Right atrium auricular region (tissue), 2 donors: ENCODE measurements around the gene ST6GAL2. TPM values are rescaled to one million over a fixed set of nuclear protein-coding genes. Genes with fewer than 3 reads are reported as not detected.

Source experiments
- DNase-seq: peaks from one replicate; pipeline ENCODE4 v3.0.0-alpha.2; 2019; ENCODE audit warnings: low spot score
- H3K27ac ChIP-seq, 2 donors: fragments of 200-600 bp; sonication (generic); 1 replicate in 1 of 2; 2 replicates in 1 of 2; pipeline ENCODE4 v1.5.1; 2016 to 2019
- H3K27me3 ChIP-seq, 2 donors: fragments of 200-600 bp; sonication (generic); one replicate each; pipeline versions ENCODE4 v1.5.1 to v1.6.0; 2017 to 2019
- H3K36me3 ChIP-seq: fragments of 200-600 bp; sonication (generic); one replicate; pipeline ENCODE4 v1.5.1; 2016
- H3K4me1 ChIP-seq, 2 donors: fragments of 200-600 bp; sonication (generic); one replicate each; pipeline versions ENCODE4 v1.5.1 to v1.6.0; 2017 to 2019
- H3K4me3 ChIP-seq, 2 donors: fragments of 200-600 bp; sonication (generic); 1 replicate in 1 of 2; 2 replicates in 1 of 2; pipeline ENCODE4 v1.5.1; 2017 to 2019; ENCODE audit warnings: mild to moderate bottlenecking in 1 of 2, moderate library complexity in 1 of 2
- H3K9me3 ChIP-seq, 2 donors: fragments of 200-600 bp; sonication (generic); one replicate each; pipeline ENCODE4 v1.5.1; 2019
- total RNA-seq, 2 donors: library from RNA; depleted of rRNA; stranded (reverse); fragments of >200 nt; gene quantifications; one replicate each; pipeline ENCODE4 v1.1.0, GENCODE V29; 2016
- TF ChIP-seq, protein P1 (sequence below), 2 donors: fragments of 200-600 bp; sonication (generic); IDR thresholded peaks; one replicate each; pipeline ENCODE4 v1.5.1; 2019; ENCODE audit warnings: antibody characterized with exemption in 2 of 2

ST6GAL2 gene
- total RNA-seq, 2 donors from 2014 or later = 0.59 to 0.67 TPM

DNA sequence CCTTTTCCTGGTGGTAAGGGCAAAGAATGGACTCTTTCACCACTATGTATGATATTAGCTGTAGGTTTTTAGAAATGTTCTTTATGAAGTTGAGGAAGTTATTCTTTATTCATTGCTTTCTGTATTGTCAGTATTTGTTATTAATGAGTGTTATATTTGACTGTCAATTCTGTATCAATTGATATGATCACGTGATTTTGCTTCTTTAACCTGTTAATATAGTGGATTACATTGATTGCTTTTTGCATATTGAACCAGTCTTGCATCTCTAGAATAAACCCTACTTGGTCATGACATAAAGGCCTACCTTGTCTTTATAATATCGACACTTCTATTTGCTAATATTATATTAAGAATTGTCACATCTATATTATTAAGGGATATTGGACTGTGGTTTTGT, 18.3 kb upstream of the ST6GAL2 start:
- Histone ChIP-seq H3K27ac (no peak overlapping the region), H3K27me3 (no peaks in the 10 kb centered on the region), H3K4me3 (no peak overlapping the region), H3K36me3 (no peaks in the 10 kb centered on the region), H3K9me3 (no peaks in the 10 kb centered on the region), H3K4me1 (no peaks in the 10 kb centered on the region)
- DNase-seq = no peak
- TF ChIP-seq, protein P1, sequence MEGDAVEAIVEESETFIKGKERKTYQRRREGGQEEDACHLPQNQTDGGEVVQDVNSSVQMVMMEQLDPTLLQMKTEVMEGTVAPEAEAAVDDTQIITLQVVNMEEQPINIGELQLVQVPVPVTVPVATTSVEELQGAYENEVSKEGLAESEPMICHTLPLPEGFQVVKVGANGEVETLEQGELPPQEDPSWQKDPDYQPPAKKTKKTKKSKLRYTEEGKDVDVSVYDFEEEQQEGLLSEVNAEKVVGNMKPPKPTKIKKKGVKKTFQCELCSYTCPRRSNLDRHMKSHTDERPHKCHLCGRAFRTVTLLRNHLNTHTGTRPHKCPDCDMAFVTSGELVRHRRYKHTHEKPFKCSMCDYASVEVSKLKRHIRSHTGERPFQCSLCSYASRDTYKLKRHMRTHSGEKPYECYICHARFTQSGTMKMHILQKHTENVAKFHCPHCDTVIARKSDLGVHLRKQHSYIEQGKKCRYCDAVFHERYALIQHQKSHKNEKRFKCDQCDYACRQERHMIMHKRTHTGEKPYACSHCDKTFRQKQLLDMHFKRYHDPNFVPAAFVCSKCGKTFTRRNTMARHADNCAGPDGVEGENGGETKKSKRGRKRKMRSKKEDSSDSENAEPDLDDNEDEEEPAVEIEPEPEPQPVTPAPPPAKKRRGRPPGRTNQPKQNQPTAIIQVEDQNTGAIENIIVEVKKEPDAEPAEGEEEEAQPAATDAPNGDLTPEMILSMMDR (IDR thresholded peaks at IDR 0.05) = no peak

DNA sequence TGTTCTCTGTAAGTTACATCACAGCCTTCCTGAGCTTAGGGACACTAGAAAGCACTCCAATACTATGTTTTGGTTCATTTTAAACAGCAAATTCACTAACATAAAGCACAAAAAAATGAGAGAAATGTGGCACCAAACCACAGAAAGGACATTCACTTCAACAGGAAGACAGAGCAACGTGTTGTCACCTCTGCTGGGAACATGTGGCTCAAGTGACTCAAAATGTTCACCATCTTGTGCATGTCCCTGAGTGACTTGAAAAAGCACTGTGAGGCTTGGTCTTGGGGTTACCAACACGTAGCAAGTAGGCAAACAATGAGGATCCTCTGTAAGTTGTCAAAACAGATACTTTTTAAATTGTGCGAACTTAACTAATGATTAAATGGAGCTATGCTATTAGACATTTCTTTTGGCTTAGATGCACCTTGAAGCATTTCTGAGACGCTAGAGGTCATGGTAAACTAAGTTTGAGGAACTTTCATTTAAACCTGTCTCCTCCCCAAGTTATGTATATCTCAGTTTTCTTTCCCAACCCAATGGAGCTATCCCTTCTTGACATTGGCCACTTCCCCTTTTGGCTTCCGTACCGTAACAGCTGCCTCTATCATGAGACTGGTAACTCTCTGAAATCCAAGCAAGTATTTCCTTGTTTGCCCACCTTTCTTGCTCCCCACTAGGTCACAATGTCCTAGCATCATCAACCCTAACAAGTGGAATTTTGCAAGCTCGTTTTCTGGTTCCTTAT, 14.0 kb upstream of the ST6GAL2 start:
- Histone ChIP-seq H3K36me3 (no peaks in the 10 kb centered on the region), H3K27ac (no peak overlapping the region), H3K4me1 (no peaks in the 10 kb centered on the region), H3K4me3 (no peak overlapping the region), H3K27me3 (no peaks in the 10 kb centered on the region), H3K9me3 (no peaks in the 10 kb centered on the region)
- TF ChIP-seq, protein P1 (IDR thresholded peaks at IDR 0.05) = no peak
- DNase-seq = no peak

DNA sequence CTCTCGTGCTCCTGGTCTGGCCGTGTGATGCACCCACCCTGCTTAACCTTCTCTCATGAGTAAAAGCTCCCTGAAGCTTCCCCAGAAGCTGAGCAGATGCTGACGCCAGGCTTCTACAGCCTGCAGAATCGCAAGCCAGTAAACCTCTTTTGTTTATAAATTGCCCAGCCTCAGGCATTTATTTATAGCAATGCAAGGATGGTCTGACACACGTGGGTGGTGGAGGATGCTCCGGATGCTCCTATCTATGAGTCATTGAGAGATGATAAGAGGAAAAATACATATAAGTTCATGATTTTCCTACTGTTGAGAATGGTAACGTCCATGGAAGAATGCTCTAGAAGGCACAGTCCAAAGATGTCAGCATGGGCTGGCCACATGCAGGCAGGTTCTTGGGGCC, 8.6 kb upstream of the ST6GAL2 start:
- Histone ChIP-seq H3K27ac (no peak overlapping the region), H3K4me3 (no peak overlapping the region), H3K9me3 (peaks cover 0 to 3% of the 10 kb centered on the region in 2 donors), H3K27me3 (no peaks in the 10 kb centered on the region), H3K4me1 (no peaks in the 10 kb centered on the region), H3K36me3 (no peaks in the 10 kb centered on the region)
- TF ChIP-seq, protein P1 (IDR thresholded peaks at IDR 0.05) = no peak
- no peak for DNase-seq

DNA sequence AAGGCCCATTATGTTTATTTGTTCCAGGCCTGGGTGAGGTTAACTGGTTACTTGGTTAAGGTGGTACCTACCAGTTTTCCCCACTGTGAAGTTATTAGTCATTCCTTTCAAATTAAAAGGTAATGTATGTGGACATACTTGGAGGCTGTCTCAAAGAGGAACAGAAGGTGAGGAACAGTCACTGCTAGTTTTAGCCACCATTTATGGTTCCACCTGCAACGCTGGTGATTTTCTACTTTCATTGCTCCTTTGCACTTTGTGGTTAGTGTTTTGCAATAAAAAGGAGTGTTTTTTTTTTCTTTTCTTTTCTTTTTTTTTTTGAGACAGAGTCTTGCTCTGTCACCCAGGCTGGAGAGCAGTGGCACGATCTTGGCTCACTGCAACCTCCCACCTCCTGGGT, 6.1 kb upstream of the ST6GAL2 start:
- TF ChIP-seq, protein P1 (IDR thresholded peaks at IDR 0.05) = no peak
- H3K27ac ChIP-seq = no peak overlapping the region
- H3K27me3 ChIP-seq = no peaks in the 10 kb centered on the region
- no peaks in the 10 kb centered on the region for H3K36me3 ChIP-seq
- H3K4me1 ChIP-seq = peaks cover 0 to 6% of the 10 kb centered on the region in 2 donors
- no peak for DNase-seq
- H3K4me3 ChIP-seq = no peak overlapping the region
- peaks cover 0 to 3% of the 10 kb centered on the region in 2 donors for H3K9me3 ChIP-seq

DNA sequence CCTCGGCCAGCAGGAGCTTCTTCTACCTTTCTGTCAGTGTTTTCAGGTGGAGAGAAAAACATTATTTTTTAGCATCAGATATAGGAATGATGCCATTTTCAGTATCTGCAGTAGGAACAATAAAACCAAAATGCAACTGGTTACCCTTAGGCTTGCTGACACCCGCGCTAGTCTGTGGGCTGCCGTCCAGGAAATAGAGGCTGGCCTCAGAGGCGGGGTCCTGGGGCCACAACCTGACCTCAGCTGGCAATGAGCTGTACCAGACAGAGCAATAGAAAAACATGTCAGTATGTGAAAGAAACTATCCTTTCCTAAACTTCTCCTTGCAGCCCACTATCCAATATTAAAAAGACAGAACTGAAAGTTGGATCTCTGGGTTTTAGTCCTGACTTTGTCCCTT, 4.6 kb upstream of the ST6GAL2 start:
- DNase-seq = no peak
- no peaks in the 10 kb centered on the region for H3K27me3 ChIP-seq

More for the DNA sequence above, 4.6 kb upstream of the ST6GAL2 start:
- TF ChIP-seq, protein P1 (IDR thresholded peaks at IDR 0.05) = no peak
- H3K4me3 ChIP-seq = no peak overlapping the region
- no peak overlapping the region for H3K27ac ChIP-seq
- H3K36me3 ChIP-seq = no peaks in the 10 kb centered on the region
- peaks cover 0 to 15% of the 10 kb centered on the region in 2 donors for H3K4me1 ChIP-seq
- H3K9me3 ChIP-seq = peaks cover 0 to 3% of the 10 kb centered on the region in 2 donors
